DND-41 (cell line): Measurements from ENCODE around the gene NUDCD3.

Source experiments
- ATAC-seq: fragments of 200-7000 bp; cut with Tn5 transposase; 3 replicates; pipeline ENCODE4 v1.9.1; 2021; ENCODE audit warnings: low read depth; ENCODE audit not compliant: insufficient read depth
- DNase-seq: peaks from one replicate; pipeline ENCODE4 v3.0.0-alpha.2; 2020
- H2AFZ ChIP-seq: 2 replicates; pipeline ENCODE4 v1.6.0; 2012; ENCODE audit warnings: low read depth, low read length
- H3K27ac ChIP-seq: 2 replicates; pipeline ENCODE4 v1.5.1; 2012; ENCODE audit warnings: low read length, inconsistent platforms
- H3K27me3 ChIP-seq: fragments of 200-600 bp; sonication (generic); 2 replicates; pipeline ENCODE4 v1.6.0; 2012; ENCODE audit warnings: low read length, mild to moderate bottlenecking, inconsistent platforms; ENCODE audit not compliant: insufficient read depth, poor library complexity
- H3K36me3 ChIP-seq: 2 replicates; pipeline ENCODE4 v1.5.1; 2012; ENCODE audit warnings: low read length, inconsistent platforms; ENCODE audit not compliant: insufficient read depth
- H3K4me1 ChIP-seq: 2 replicates; pipeline ENCODE4 v1.5.1; 2012; ENCODE audit warnings: mild to moderate bottlenecking, low read length; ENCODE audit not compliant: insufficient read depth
- H3K4me2 ChIP-seq: 2 replicates; pipeline ENCODE4 v1.6.0; 2012; ENCODE audit warnings: mild to moderate bottlenecking, moderate library complexity, low read length, inconsistent platforms; ENCODE audit not compliant: insufficient read depth
- H3K4me3 ChIP-seq, 2 experiments: fragments of 200-600 bp in 1 of 2; shearing (Covaris generic) in 1 of 2; 2 replicates each; pipeline ENCODE4 v1.5.1; 2012 to 2016; ENCODE audit warnings: inconsistent platforms in 2 of 2, low read length in 2 of 2, mild to moderate bottlenecking in 2 of 2, low read depth in 1 of 2, moderate library complexity in 1 of 2
- H3K79me2 ChIP-seq: 2 replicates; pipeline ENCODE4 v1.6.0; 2012; ENCODE audit warnings: low read length, inconsistent platforms; ENCODE audit not compliant: insufficient read depth
- H3K9ac ChIP-seq: 2 replicates; pipeline ENCODE4 v1.6.0; 2012; ENCODE audit warnings: low read depth, mild to moderate bottlenecking, inconsistent platforms, low read length, moderate library complexity
- H3K9me3 ChIP-seq: 2 replicates; pipeline ENCODE4 v1.5.1; 2012; ENCODE audit warnings: low read length, moderate library complexity, mild to moderate bottlenecking, inconsistent platforms; ENCODE audit not compliant: insufficient read depth, severe bottlenecking
- H4K20me1 ChIP-seq: 2 replicates; pipeline ENCODE4 v1.6.0; 2012; ENCODE audit warnings: low read length; ENCODE audit not compliant: insufficient read depth
- CTCF ChIP-seq: IDR thresholded peaks from 2 replicates; pipeline ENCODE4 v1.5.1; 2012; ENCODE audit warnings: borderline replicate concordance, low read length, moderate library complexity, mild to moderate bottlenecking; ENCODE audit not compliant: poor library complexity, severe bottlenecking; ENCODE audit errors: extremely low read depth
- EZH2 ChIP-seq: IDR thresholded peaks from 3 replicates; pipeline ENCODE4 v1.6.1; 2012; ENCODE audit warnings: borderline replicate concordance, low read depth, mild to moderate bottlenecking, moderate library complexity, low read length, inconsistent platforms; ENCODE audit not compliant: severe bottlenecking

The NUDCD3 gene

GRCh38 chr7:44386139-44386913 is 104.1 kb downstream of the NUDCD3 start:
- no peaks in the 10 kb centered on the region for H3K79me2 ChIP-seq
- no peaks in the 10 kb centered on the region for H3K4me1 ChIP-seq
- no peak for TF ChIP-seq CTCF
- TF ChIP-seq EZH2 = no peak
- no peaks in the 10 kb centered on the region for H3K27me3 ChIP-seq
- ATAC-seq = no peak
- H3K4me2 ChIP-seq = no peak overlapping the region
- H3K4me3 ChIP-seq = no peak overlapping the region
- peaks cover 9% of the 10 kb centered on the region; the same call in 1 of the 2 replicates for H4K20me1 ChIP-seq
- H3K9ac ChIP-seq = no peak overlapping the region
- H3K27ac ChIP-seq = no peak overlapping the region
- DNase-seq = no peak
- H2AFZ ChIP-seq = no peak overlapping the region
- H3K9me3 ChIP-seq = no peaks in the 10 kb centered on the region
- peaks cover 69% of the 10 kb centered on the region for H3K36me3 ChIP-seq

GRCh38 chr7:44385434-44386138 is 104.9 kb downstream of the NUDCD3 start:
- no peak overlapping the region for H3K9ac ChIP-seq
- peaks cover 9% of the 10 kb centered on the region; the same call in 1 of the 2 replicates for H4K20me1 ChIP-seq
- no peak overlapping the region for H3K27ac ChIP-seq
- H3K4me2 ChIP-seq = no peak overlapping the region
- no peaks in the 10 kb centered on the region for H3K4me1 ChIP-seq
- TF ChIP-seq EZH2 = no peak
- no peak for TF ChIP-seq CTCF
- H2AFZ ChIP-seq = no peak overlapping the region
- ATAC-seq (no peak), DNase-seq (no peak)
- H3K36me3 ChIP-seq = peaks cover 62% of the 10 kb centered on the region
- no peaks in the 10 kb centered on the region for H3K9me3 ChIP-seq
- H3K4me3 ChIP-seq = no peak overlapping the region
- no peaks in the 10 kb centered on the region for H3K79me2 ChIP-seq
- H3K27me3 ChIP-seq = no peaks in the 10 kb centered on the region

DNA sequence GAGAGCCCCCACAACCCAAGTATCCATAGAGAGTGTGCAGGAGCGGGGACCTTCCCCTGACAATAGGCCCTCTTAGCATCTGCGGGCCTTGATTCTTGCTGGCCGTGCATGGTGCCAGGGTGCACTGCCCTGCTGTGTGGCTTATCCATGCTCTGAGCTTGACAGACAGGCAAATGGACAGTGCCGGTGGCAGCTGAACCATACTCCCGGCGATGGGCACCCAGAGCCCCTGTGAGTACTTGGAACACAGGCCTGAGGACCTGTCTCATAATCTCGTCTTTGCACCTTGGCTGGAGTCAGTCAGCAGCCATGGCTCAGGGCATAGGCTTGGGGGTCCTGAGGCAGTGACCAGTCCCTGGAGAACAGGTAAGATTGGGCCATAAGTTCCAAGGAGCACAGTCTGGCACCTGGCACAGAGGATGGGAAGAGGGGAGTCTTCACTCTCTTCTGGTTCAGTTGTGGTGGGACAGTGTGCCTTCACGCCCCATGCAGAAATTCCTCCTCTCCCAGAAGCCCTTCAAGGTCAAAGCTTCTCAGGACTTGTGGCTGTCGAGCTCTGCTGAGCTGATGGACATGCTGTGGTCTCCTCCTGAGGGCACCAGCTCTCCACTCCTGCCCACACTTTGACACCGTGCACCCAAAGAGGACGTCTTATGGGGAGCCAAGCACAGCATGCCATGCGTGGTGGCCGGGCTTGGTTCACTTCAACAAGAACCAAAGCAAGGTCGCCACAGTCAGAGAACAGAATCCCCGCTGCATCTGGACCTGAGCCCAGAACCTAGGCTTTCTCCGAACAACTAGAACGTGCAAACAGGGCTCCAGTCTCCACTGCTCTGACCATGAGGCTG is 105.6 kb downstream of the NUDCD3 start:
- DNase-seq (no peak), ATAC-seq (no peak)
- H3K27me3 ChIP-seq = no peaks in the 10 kb centered on the region
- H2AFZ ChIP-seq = no peak overlapping the region
- peaks cover 56% of the 10 kb centered on the region for H3K36me3 ChIP-seq
- no peaks in the 10 kb centered on the region for H3K79me2 ChIP-seq
- no peaks in the 10 kb centered on the region for H3K9me3 ChIP-seq
- H3K4me3 ChIP-seq = no peak overlapping the region
- H3K4me2 ChIP-seq = no peak overlapping the region
- no peaks in the 10 kb centered on the region for H3K4me1 ChIP-seq
- peaks cover 15% of the 10 kb centered on the region; the same call in 1 of the 2 replicates for H4K20me1 ChIP-seq
- TF ChIP-seq EZH2 = no peak
- TF ChIP-seq CTCF = no peak
- no peak overlapping the region for H3K9ac ChIP-seq
- H3K27ac ChIP-seq = no peak overlapping the region
